Glutamatergic neuron (in vitro differentiated cells): ENCODE results near the gene AGL. TPM values are rescaled to one million over a fixed set of nuclear protein-coding genes. Genes with fewer than 3 reads are reported as not detected.
"Not testable (repeated sequence)": the region's sequence is repeated elsewhere in the genome, so short reads cannot be mapped to it uniquely, and the experiment has no call there.

ENCODE experiments used
- DNase-seq: peaks from one replicate; pipeline ENCODE4 v3.0.0; 2022
- H3K27ac Mint-ChIP-seq: one replicate; pipeline ENCODE4 v1.8.0; 2020; ENCODE audit warnings: mild to moderate bottlenecking, mixed read lengths, inconsistent platforms; ENCODE audit not compliant: unreplicated experiment
- H3K27me3 Mint-ChIP-seq: one replicate; pipeline ENCODE4 v1.8.0; 2020; ENCODE audit warnings: mild to moderate bottlenecking, moderate library complexity, mixed read lengths, inconsistent platforms; ENCODE audit not compliant: unreplicated experiment
- H3K36me3 Mint-ChIP-seq: one replicate; pipeline ENCODE4 v1.8.0; 2020; ENCODE audit warnings: mild to moderate bottlenecking, mixed read lengths, inconsistent platforms; ENCODE audit not compliant: unreplicated experiment
- H3K4me1 Mint-ChIP-seq: one replicate; pipeline ENCODE4 v1.8.0; 2020; ENCODE audit warnings: mild to moderate bottlenecking, low read depth, mixed read lengths, inconsistent platforms; ENCODE audit not compliant: unreplicated experiment
- H3K4me3 Mint-ChIP-seq: one replicate; pipeline ENCODE4 v1.8.0; 2020; ENCODE audit warnings: mild to moderate bottlenecking, mixed read lengths, inconsistent platforms; ENCODE audit not compliant: unreplicated experiment
- H3K9me3 Mint-ChIP-seq: one replicate; pipeline ENCODE4 v1.8.0; 2020; ENCODE audit warnings: mild to moderate bottlenecking, moderate library complexity, mixed read lengths, inconsistent platforms; ENCODE audit not compliant: unreplicated experiment
- CTCF ChIP-seq: fragments of 200-600 bp; sonication (generic); IDR thresholded peaks from one replicate; pipeline ENCODE4 v1.5.0; 2021; ENCODE audit not compliant: partially characterized antibody, unreplicated experiment
- total RNA-seq: library from RNA; stranded (reverse); fragmentation: NEBNext Ultra II Directional; extraction: Animal tissue kit (Norgen Biotek cat#: 25700); gene quantifications from one replicate; pipeline ENCODE4 v1.2.1, GENCODE V29; 2021; ENCODE audit not compliant: unreplicated experiment

AGL gene
- total RNA-seq, 1 donor from 2014 or later: 20.4 TPM

GRCh38 chr1:99852648-99853047 is 2.5 kb downstream of the AGL start:
- Mint-ChIP-seq H3K27ac (no peak overlapping the region), H3K36me3 (no peaks in the 10 kb centered on the region), H3K4me1 (peaks cover 4% of the 10 kb centered on the region), H3K4me3 (peak overlapping the region; percentile 3), H3K27me3 (peaks cover 5% of the 10 kb centered on the region), H3K9me3 (peaks cover 16% of the 10 kb centered on the region)
- TF ChIP-seq CTCF: no peak
- no peak for DNase-seq

- Mint-ChIP-seq H3K36me3 (no peaks in the 10 kb centered on the region), H3K27me3 (peaks cover 2% of the 10 kb centered on the region), H3K27ac (no peak overlapping the region), H3K4me1 (peaks cover 3% of the 10 kb centered on the region), H3K4me3 (no peak overlapping the region), H3K9me3 (peaks cover 9% of the 10 kb centered on the region)
- no peak for TF ChIP-seq CTCF
- DNase-seq: no peak
These were observed 5.8 kb downstream of the AGL start for GRCh38 chr1:99855914-99856450.

GRCh38 chr1:99857041-99857440 is 6.9 kb downstream of the AGL start:
- H3K4me1 Mint-ChIP-seq, H3K27ac Mint-ChIP-seq, H3K4me3 Mint-ChIP-seq, H3K27me3 Mint-ChIP-seq, H3K36me3 Mint-ChIP-seq, H3K9me3 Mint-ChIP-seq, DNase-seq: not testable (repeated sequence)

- H3K36me3 Mint-ChIP-seq: no peaks in the 10 kb centered on the region
- TF ChIP-seq CTCF: no peak
- H3K4me1 Mint-ChIP-seq: peaks cover 3% of the 10 kb centered on the region
- DNase-seq: no peak
- H3K27me3 Mint-ChIP-seq: peaks cover 2% of the 10 kb centered on the region
- peaks cover 6% of the 10 kb centered on the region for H3K9me3 Mint-ChIP-seq
- no peak overlapping the region for H3K4me3 Mint-ChIP-seq
- no peak overlapping the region for H3K27ac Mint-ChIP-seq
These were observed 8.1 kb downstream of the AGL start for GRCh38 chr1:99858286-99858685.

DNA sequence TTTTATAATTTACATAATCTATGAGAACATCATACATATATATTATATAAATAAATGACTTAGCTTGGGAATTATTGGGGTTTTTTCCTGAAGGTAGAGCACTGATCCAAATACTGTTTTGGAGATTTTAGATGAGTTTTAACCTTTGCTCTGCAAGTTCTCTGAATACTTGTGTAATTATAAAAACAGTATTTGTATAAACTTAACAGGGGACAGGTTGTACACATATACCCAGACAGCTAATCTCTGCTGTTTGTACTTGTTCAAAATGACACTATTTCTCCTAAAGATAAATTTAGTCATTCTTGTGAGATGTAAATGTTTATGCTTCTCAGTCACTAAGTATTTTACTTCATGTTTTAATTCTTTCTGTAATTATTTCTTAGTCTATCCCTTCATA is 8.7 kb downstream of the AGL start:
- no peak overlapping the region for H3K4me3 Mint-ChIP-seq
- DNase-seq: no peak
- peaks cover 2% of the 10 kb centered on the region for H3K27me3 Mint-ChIP-seq
- H3K9me3 Mint-ChIP-seq: peaks cover 6% of the 10 kb centered on the region
- no peak overlapping the region for H3K27ac Mint-ChIP-seq
- H3K36me3 Mint-ChIP-seq: no peaks in the 10 kb centered on the region
- no peak for TF ChIP-seq CTCF
- peaks cover 3% of the 10 kb centered on the region for H3K4me1 Mint-ChIP-seq
